ENCODE data around the gene BCAS1. TPM values are rescaled to one million over a fixed set of nuclear protein-coding genes. Genes with fewer than 3 reads are reported as not detected.
"Not testable (repeated sequence)": the region's sequence is repeated elsewhere in the genome, so short reads cannot be mapped to it uniquely, and the experiment has no call there.

Gene BCAS1
- polyA plus RNA-seq, 4 donors, result 2.8 to 5.3 (median 4.9) TPM

DNA sequence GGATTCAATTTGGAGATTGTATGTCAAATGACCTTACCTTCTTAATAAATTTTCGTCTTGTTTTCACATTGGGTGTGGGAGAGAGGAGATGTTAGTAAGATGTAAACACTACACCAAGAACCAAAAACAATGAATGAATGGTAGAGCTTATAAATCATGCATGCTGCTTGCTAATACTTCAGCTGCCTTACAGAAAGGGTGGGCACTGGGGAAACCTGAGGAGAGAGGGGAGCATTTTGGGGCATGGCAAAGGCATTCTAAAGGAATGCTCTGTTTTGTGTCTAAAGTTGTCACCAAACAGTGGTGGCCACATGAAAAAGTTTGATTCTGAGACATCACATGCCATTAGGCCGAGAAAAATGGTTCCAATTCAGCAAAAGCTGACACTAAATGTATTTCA lies 80.4 kb downstream of the BCAS1 start:
- DNase-seq (ENCODE audit: low read depth in 4 of 4, low spot score in 2 of 4), result no peak

- no peak for DNase-seq (ENCODE audit: low read depth in 4 of 4, low spot score in 2 of 4)
These were observed 81.0 kb downstream of the BCAS1 start for GRCh38 chr20:53989401-53989800.

- DNase-seq (ENCODE audit: low read depth in 4 of 4, low spot score in 2 of 4), result no peak
These were observed 84.2 kb downstream of the BCAS1 start for GRCh38 chr20:53986037-53986650.

- no peak for DNase-seq (ENCODE audit: low read depth in 4 of 4, low spot score in 2 of 4)
These were observed 85.3 kb downstream of the BCAS1 start for GRCh38 chr20:53985150-53985518.

- DNase-seq (ENCODE audit: low read depth in 4 of 4, low spot score in 2 of 4), result no peak
These were observed 85.8 kb downstream of the BCAS1 start for GRCh38 chr20:53984356-53985149.

DNA sequence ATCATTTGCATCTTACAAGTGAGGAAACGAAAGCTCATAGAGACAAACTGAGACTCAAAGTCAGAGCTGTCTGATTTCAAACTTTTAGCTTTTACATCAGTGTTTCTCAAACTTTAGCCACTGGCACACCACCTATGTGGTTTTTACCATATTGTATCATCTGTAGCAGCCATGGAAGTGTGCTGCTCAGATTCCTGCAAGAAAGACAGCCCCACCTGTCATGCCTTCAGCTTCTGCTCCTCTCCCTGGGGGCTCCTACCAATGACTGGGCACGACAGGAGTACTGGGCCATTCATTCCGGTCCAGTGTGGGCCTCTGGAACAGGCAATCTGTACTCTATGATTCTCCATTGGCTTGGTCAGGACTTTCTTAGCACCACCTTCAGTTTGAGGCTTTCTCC lies 87.0 kb downstream of the BCAS1 start:
- DNase-seq (ENCODE audit: low read depth in 4 of 4, low spot score in 2 of 4), result no peak

DNA sequence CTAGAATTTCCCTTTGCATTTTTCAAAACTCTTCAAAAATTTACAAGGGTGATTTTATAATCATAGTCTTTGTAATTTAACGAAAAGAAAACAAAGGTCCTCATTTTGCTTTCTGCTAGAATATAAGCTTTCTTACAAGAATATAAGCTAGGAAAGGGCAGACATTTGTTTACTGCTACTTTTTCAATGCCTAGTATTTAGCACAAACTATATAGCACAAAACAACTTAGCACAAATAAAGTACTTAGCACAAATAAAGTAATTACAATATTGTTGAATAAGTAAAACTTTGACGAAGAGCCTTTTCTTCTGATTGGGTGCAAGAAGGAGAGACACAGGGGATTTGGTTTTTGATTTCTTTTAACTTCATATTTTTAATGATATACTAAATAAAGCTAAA lies 87.8 kb downstream of the BCAS1 start:
- no peak for DNase-seq (ENCODE audit: low read depth in 4 of 4, low spot score in 2 of 4)

DNA sequence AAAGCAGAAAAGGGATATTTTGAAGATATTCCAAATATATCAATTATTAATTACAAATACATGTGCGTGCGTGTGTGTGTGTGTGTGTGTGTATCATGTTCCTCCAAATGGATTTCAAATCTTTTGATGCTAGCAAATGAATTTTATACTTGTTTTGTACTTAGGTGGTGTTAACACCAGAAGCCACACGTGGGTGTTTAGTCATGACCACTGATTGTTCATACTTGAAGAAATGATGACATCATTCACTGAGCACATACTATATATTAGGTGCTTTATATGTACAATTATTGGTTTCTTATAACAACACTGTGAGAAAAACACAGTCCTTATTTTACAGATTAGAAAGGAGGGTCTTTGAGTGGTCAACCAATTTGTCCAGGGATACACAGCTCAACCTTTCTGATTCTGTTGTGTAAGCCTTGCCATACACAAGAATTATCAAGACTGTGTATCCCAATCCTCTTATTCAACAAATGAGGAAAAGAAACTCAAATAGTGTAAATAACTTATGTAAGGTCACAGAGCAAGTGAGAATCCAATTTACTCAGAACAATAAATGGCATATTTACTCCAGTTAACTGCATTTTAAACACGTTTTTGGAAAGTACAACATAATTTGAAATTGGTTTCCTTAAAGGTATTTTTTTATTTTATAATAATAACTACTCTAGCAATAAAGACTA lies 88.5 kb downstream of the BCAS1 start:
- no peak for DNase-seq (ENCODE audit: low read depth in 4 of 4, low spot score in 2 of 4)

DNA sequence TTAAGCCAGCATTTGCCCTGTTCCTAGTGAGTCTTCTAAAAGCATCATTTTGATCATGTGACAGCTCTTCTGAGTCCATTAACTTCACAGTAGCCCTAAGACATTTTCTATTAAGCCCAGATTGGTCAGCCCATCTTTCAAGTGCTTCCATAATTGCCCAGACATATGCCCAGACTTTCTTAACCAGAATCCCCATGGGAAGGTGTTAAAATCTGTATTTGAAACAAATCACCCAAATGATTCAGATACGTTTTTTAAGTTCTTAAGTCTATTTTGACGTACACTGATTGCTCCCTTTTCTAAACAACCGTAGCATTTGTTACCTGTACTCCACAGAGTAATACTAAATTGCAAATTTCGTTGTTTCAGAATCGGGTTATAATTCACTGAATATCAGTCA lies 89.3 kb downstream of the BCAS1 start:
- no peak for DNase-seq (ENCODE audit: low read depth in 4 of 4, low spot score in 2 of 4)

- peak in 2 of 4 donors; percentile 44 to 56 for DNase-seq (ENCODE audit: low read depth in 4 of 4, low spot score in 2 of 4)
These were observed 90.3 kb downstream of the BCAS1 start for GRCh38 chr20:53980031-53980465.

- DNase-seq (ENCODE audit: low read depth in 4 of 4, low spot score in 2 of 4), result no peak
These were observed 91.9 kb downstream of the BCAS1 start for GRCh38 chr20:53978497-53978896.

GRCh38 chr20:53977391-53977790 lies 93.0 kb downstream of the BCAS1 start:
- no peak for DNase-seq (ENCODE audit: low read depth in 4 of 4, low spot score in 2 of 4)

DNA sequence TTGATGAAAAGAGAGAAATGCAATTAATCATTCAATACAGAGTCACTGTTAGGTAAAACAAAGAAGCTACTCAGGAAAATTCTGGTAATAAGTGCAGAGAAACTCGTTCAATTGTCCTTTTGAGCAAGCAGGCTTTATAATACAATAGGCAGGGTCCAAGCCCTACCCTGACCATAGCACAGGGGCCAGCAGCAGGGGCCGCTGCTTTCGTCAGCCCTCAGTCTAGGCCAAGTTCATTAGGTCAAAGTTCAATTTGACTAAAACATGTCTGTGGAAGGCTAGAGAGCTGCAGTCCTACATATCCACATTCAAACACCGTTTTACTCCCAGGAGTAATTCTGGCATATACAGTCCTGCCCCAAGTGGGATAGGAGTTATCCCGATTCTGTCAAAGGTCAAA lies 94.6 kb downstream of the BCAS1 start:
- DNase-seq (ENCODE audit: low read depth in 4 of 4, low spot score in 2 of 4), result no peak

DNA sequence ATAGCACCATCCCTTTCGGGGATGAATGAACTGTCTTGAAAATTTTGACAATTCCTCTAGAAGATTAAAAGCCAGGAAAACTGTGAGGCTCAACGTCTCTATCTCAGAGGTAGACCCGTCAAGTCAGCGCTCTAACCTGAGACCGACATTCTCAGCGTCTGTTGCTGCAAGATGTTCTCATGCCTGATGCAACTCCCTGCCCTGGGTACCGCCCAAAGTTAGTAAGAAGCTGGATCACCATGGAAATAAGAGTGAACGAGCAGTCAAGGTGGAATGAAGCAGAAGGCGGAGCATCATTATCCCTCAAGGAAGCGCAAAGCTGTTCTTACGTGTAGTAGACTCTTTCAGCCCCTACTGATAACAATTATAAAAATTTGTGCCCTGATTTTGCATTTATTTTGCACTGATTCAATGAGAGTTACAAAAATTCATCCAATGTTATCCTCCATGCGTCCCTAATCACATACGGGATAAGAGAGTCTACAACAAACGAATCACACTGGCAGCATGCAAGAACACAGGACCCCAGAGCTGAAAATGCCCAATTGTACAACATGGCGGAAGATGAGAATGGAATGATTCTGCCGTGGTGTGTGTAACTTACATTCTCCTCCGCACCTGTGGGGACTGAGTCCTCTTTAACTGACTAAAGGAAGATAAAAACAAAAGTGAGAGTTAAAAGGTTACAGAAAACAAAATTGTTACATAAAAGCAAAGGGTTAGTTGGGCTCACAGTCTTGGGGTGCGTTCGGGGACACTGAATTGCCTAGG lies 95.4 kb downstream of the BCAS1 start:
- no peak for DNase-seq (ENCODE audit: low read depth in 4 of 4, low spot score in 2 of 4)

DNA sequence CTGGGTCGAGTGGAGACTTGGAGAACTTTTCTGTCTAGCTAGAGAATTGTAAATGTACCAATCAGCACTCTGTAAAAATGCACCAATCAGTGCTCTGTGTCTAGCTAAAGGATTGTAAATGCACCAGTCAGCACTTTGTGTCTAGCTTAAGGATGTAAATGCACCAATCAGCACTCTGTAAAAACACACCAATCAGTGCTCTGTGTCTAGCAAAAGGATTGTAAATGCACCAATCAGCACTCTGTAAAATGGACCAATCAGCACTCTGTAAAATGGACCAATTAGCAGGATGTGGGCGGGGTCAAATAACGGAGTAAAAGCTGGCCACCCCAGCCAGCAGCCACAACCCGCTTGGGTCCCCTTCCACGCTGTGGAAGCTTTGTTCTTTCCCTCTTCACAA lies 96.5 kb downstream of the BCAS1 start:
- not testable (repeated sequence) for DNase-seq (ENCODE audit: low read depth in 4 of 4, low spot score in 2 of 4)

DNA sequence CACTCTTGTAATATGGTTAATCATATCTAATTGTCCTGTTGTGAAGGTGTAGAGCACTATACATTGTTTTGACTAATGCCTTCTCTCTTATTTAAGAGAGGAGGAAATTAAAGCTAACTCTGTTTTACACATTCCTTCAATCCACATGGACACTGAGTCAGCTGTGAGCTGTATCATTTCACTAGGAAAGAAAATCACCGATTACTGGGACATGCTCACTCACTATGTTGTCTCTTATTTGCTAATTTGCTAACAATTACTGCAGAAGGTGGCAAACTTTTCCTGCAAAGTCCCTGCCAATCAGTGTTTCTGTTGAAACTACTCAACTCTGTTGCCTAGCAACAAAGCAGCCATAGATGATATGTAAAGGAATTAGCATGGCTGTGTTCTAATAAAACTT lies 98.2 kb downstream of the BCAS1 start:
- no peak for DNase-seq (ENCODE audit: low read depth in 4 of 4, low spot score in 2 of 4)

- no peak for DNase-seq (ENCODE audit: low read depth in 4 of 4, low spot score in 2 of 4)
These were observed 99.2 kb downstream of the BCAS1 start for GRCh38 chr20:53971096-53971683.

DNA sequence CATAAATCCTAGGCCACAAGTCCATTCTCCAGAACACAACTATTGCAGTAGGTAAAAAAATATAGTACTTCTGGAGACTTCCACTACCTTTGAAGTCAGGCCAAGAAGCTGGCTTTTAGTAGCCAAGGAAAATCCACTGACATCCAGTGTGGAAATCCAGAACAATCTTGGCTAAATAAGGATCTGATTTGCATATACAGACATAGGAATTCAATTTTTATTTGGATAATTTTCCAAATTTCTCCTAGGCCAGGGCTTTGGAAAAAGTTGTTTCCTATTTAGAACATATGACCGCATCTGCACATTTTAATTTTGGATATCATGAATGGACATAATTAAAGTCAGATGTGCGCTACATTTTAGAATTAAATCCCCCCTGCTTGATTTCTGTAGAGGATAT lies 100.2 kb downstream of the BCAS1 start:
- DNase-seq (ENCODE audit: low read depth in 4 of 4, low spot score in 2 of 4), result no peak

DNA sequence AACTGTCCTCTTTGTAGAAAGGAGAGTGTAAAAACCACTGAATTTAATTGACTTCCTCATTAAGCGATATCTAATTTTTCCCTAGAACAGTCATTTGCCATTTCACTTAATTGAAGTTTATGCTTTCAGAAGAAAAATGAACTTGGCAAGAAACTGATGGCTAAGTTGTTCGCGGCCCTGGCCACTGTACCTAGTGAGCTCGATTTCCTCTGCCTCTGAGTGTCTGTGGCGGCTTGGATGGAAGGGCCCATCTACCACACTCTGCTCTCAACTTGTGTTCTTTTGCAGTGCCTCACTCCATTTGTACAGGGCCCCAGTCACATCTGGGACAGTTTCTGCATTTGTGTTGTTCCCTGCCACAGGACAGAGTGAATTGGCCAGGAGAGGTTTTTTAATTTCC lies 102.9 kb downstream of the BCAS1 start:
- no peak for DNase-seq (ENCODE audit: low read depth in 4 of 4, low spot score in 2 of 4)

GRCh38 chr20:53966774-53967398 lies 103.5 kb downstream of the BCAS1 start:
- DNase-seq (ENCODE audit: low read depth in 4 of 4, low spot score in 2 of 4), result no peak

All from left renal cortex interstitium (tissue), 4 donors.